Thyroid gland (tissue), 4 donors: ENCODE measurements around the gene RIC8B. TPM values are rescaled to one million over a fixed set of nuclear protein-coding genes. Genes with fewer than 3 reads are reported as not detected.
A peak's percentile ranks its signal among the peaks of the same experiment; 100 is the strongest.

Source experiments
- DNase-seq, 2 donors: peaks; one replicate each; pipeline ENCODE4 v3.0.0-alpha.2; 2019
- H3K27ac ChIP-seq, 3 donors: fragments of 200-600 bp; sonication (generic); 1 replicate in 2 of 3; 2 replicates in 1 of 3; pipeline ENCODE4 v1.5.1; 2016 to 2019; ENCODE audit warnings: mild to moderate bottlenecking in 1 of 3, moderate library complexity in 1 of 3
- H3K27me3 ChIP-seq: fragments of 200-600 bp; sonication (generic); one replicate; pipeline ENCODE4 v1.5.1; 2019
- H3K36me3 ChIP-seq, 2 donors: fragments of 200-600 bp; sonication (generic); one replicate each; pipeline ENCODE4 v1.5.1; 2016 to 2019
- H3K4me1 ChIP-seq, 2 donors: fragments of 200-600 bp; sonication (generic); one replicate each; pipeline ENCODE4 v1.5.1; 2017 to 2019
- H3K4me3 ChIP-seq, 3 donors: fragments of 200-600 bp; sonication (generic); replicated peaks in 1 of 3; 1 replicate in 2 of 3; 2 replicates in 1 of 3; pipeline ENCODE4 v1.5.1; 2016; ENCODE audit warnings: mild to moderate bottlenecking in 1 of 3
- H3K9me3 ChIP-seq: fragments of 200-600 bp; sonication (generic); one replicate; pipeline ENCODE4 v1.5.1; 2017
- POLR2A ChIP-seq, 2 donors: fragments of 450-650 bp; IDR thresholded peaks; one replicate each; pipeline ENCODE4 v1.6.1; 2017; ENCODE audit warnings: antibody characterized with exemption in 2 of 2, mild to moderate bottlenecking in 2 of 2, moderate library complexity in 1 of 2
- WGBS, 2 donors: methylation state at CpG; one replicate each; pipeline ENCODE4 v1.1.5; 2017; 5-methylcytosine and 5-hydroxymethylcytosine counted together
- intact Hi-C: fragments of 100-400 bp; cut with DNase I; formaldehyde crosslinking; loops from one replicate; pipeline ENCODE4 v1.15.1; 2023
- total RNA-seq, 4 donors: library from RNA; depleted of rRNA; stranded (reverse); fragments of >200 nt; gene quantifications; one replicate each; pipeline ENCODE4 v1.2.3, GENCODE V29; 2016
- TF ChIP-seq, protein P1 (sequence below), 6 experiments: fragments of 200-600 bp in 3 of 6; fragments of 450-650 bp in 3 of 6; sonication (generic) in 3 of 6; IDR thresholded peaks; one replicate each; pipeline ENCODE4 v1.5.1; 2016 to 2019; ENCODE audit warnings: antibody characterized with exemption in 6 of 6, mild to moderate bottlenecking in 2 of 6, inconsistent platforms in 1 of 6, moderate library complexity in 1 of 6

The RIC8B gene
- total RNA-seq, 4 donors from 2014 or later: 32.5 to 49.8 (median 41.6) TPM

DNA sequence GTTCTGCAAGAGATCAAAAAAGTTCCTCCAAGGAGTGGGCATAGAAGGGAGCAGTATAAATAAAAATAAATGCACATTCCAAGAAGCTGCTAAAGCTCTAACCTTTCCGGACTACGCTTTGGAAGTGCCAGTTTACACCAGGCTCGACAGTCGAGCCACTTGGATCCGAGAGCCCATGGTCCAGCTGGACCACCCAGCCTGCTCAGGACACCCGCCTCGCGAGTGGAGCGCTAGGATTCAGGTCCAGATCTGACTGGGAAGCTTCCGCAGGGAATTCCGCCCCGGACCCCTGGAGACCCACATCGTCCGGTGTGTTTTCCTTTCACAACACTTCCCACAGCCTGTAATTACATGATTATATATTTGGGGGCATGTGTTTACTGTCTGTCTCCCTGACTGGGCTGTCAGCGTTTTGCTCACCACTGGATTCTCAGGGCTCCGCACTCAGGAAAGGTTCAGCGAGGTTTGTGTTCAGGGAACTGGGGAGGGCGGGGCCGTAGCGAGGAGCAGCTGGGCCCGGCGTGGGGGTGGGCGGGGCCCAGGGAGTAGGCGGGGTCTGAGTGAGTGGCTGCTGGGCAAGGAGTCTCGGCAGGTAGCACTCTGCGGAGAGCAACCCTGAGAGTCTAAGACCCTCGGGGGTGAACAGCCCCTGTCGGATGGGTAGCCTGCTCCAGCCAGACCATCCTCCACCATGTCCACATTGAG lies 128.9 kb downstream of the RIC8B start:
- TF ChIP-seq, protein P1, sequence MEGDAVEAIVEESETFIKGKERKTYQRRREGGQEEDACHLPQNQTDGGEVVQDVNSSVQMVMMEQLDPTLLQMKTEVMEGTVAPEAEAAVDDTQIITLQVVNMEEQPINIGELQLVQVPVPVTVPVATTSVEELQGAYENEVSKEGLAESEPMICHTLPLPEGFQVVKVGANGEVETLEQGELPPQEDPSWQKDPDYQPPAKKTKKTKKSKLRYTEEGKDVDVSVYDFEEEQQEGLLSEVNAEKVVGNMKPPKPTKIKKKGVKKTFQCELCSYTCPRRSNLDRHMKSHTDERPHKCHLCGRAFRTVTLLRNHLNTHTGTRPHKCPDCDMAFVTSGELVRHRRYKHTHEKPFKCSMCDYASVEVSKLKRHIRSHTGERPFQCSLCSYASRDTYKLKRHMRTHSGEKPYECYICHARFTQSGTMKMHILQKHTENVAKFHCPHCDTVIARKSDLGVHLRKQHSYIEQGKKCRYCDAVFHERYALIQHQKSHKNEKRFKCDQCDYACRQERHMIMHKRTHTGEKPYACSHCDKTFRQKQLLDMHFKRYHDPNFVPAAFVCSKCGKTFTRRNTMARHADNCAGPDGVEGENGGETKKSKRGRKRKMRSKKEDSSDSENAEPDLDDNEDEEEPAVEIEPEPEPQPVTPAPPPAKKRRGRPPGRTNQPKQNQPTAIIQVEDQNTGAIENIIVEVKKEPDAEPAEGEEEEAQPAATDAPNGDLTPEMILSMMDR (IDR thresholded peaks at IDR 0.05): no peak
- no peak for TF ChIP-seq POLR2A (IDR thresholded peaks at IDR 0.05)
- Histone ChIP-seq H3K9me3 (no peaks in the 10 kb centered on the region), H3K4me3 (peak overlapping the region in 1 of 3 donors; percentile 4), H3K27me3 (no peaks in the 10 kb centered on the region), H3K27ac (no peak overlapping the region), H3K4me1 (peaks cover 4% of the 10 kb centered on the region in 2 donors), H3K36me3 (no peaks in the 10 kb centered on the region)
- DNase-seq: peak; percentile 88 to 89
- 3 to 5% methylated on average over 21 to 27 of the region's 28 CpGs for WGBS, 2 donors
- intact Hi-C loops: no loop called here

- intact Hi-C loops: no loop called here
- Histone ChIP-seq H3K9me3 (no peaks in the 10 kb centered on the region), H3K4me3 (no peak overlapping the region), H3K27ac (no peak overlapping the region), H3K4me1 (peaks cover 4% of the 10 kb centered on the region in 2 donors), H3K27me3 (no peaks in the 10 kb centered on the region), H3K36me3 (no peaks in the 10 kb centered on the region)
- 80% methylated on average over 2 of the region's 2 CpGs for WGBS, 2 donors
- DNase-seq: no peak
- no peak for TF ChIP-seq POLR2A (IDR thresholded peaks at IDR 0.05)
- TF ChIP-seq, protein P1 (IDR thresholded peaks at IDR 0.05): no peak
Measured at GRCh38 chr12:106906715-106907114, 132.2 kb downstream of the RIC8B start.

DNA sequence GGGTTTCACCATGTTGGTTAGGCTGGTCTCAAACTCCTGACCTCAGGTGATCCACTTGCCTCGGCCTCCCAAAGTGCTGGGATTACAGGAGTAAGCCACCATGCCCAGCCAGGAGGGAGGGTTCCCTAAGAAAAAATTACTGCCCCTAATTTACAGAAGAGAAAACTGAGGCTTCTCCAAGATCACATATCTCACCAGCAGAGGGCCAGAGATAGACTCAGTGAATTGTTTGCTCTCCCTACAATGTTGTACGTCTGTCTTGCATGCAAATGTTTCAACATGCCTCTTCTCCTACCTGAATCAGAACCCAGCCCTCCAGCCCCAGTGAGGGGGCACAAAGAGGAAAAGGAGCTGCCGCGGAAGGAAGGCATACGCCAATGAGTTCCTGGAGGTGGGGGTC lies 132.9 kb downstream of the RIC8B start:
- TF ChIP-seq POLR2A (IDR thresholded peaks at IDR 0.05): no peak
- TF ChIP-seq, protein P1 (IDR thresholded peaks at IDR 0.05): no peak
- Histone ChIP-seq H3K4me1 (peaks cover 4% of the 10 kb centered on the region in 2 donors), H3K4me3 (no peak overlapping the region), H3K27ac (no peak overlapping the region), H3K27me3 (no peaks in the 10 kb centered on the region), H3K36me3 (no peaks in the 10 kb centered on the region), H3K9me3 (no peaks in the 10 kb centered on the region)
- no peak for DNase-seq
- intact Hi-C loops: no loop called here
- 82 to 83% methylated on average over 5 of the region's 5 CpGs for WGBS, 2 donors

GRCh38 chr12:106907846-106908245 lies 133.4 kb downstream of the RIC8B start:
- Histone ChIP-seq H3K4me3 (no peak overlapping the region), H3K36me3 (no peaks in the 10 kb centered on the region), H3K4me1 (peaks cover 4% of the 10 kb centered on the region in 2 donors), H3K27me3 (no peaks in the 10 kb centered on the region), H3K9me3 (no peaks in the 10 kb centered on the region), H3K27ac (no peak overlapping the region)
- DNase-seq: no peak
- intact Hi-C loops: no loop called here
- WGBS, 2 donors: 78 to 83% methylated on average over 4 of the region's 4 CpGs
- TF ChIP-seq, protein P1 (IDR thresholded peaks at IDR 0.05): no peak
- no peak for TF ChIP-seq POLR2A (IDR thresholded peaks at IDR 0.05)

- intact Hi-C loops: no loop called here
- no peak for DNase-seq
- H3K36me3 ChIP-seq: no peaks in the 10 kb centered on the region
- WGBS, 2 donors: 86 to 89% methylated on average over 3 of the region's 3 CpGs
- H3K4me3 ChIP-seq: no peak overlapping the region
- H3K9me3 ChIP-seq: no peaks in the 10 kb centered on the region
- no peaks in the 10 kb centered on the region for H3K4me1 ChIP-seq
- no peaks in the 10 kb centered on the region for H3K27me3 ChIP-seq
- no peak overlapping the region for H3K27ac ChIP-seq
- no peak for TF ChIP-seq POLR2A (IDR thresholded peaks at IDR 0.05)
- TF ChIP-seq, protein P1 (IDR thresholded peaks at IDR 0.05): no peak
Measured at GRCh38 chr12:106908561-106908960, 134.1 kb downstream of the RIC8B start.
